Heart left ventricle (tissue), 16 donors: ENCODE results near the gene FA2H. TPM values are rescaled to one million over a fixed set of nuclear protein-coding genes. Genes with fewer than 3 reads are reported as not detected.

Experiments
- ATAC-seq, 4 donors: fragments of 200-7000 bp; cut with Tn5 transposase; one replicate each; pipeline ENCODE4 v1.9.1; 2020 to 2022; ENCODE audit warnings: moderate library complexity in 4 of 4, mild to moderate bottlenecking in 3 of 4, moderate number of reproducible peaks in 1 of 4
- DNase-seq, 5 donors: peaks; one replicate each; pipeline ENCODE4 v3.0.0-alpha.2; 2020
- H3K27ac ChIP-seq, 12 donors: fragments of 200-600 bp; sonication (generic) in 4 of 12; one replicate each; pipeline versions ENCODE4 v1.5.0 to v1.8.0; 2016 to 2022; ENCODE audit warnings: mild to moderate bottlenecking in 2 of 12
- H3K27me3 ChIP-seq, 9 donors: fragments of 200-600 bp; sonication (generic) in 2 of 9; one replicate each; pipeline versions ENCODE4 v1.5.1 to v1.8.0; 2016 to 2022; ENCODE audit warnings: mild to moderate bottlenecking in 3 of 9
- H3K36me3 ChIP-seq, 9 donors: fragments of 200-600 bp; sonication (generic) in 2 of 9; one replicate each; pipeline versions ENCODE4 v1.5.0 to v1.8.0; 2018 to 2022; ENCODE audit warnings: mild to moderate bottlenecking in 2 of 9
- H3K4me1 ChIP-seq, 12 donors: fragments of 200-600 bp; sonication (generic) in 4 of 12; one replicate each; pipeline versions ENCODE4 v1.5.0 to v1.8.0; 2016 to 2022; ENCODE audit warnings: mild to moderate bottlenecking in 3 of 12
- H3K4me3 ChIP-seq, 12 donors: fragments of 200-600 bp; sonication (generic) in 4 of 12; one replicate each; pipeline versions ENCODE4 v1.5.0 to v1.8.0; 2017 to 2022; ENCODE audit warnings: mild to moderate bottlenecking in 9 of 12, moderate library complexity in 4 of 12
- H3K9me3 ChIP-seq, 12 donors: fragments of 200-600 bp; sonication (generic) in 4 of 12; one replicate each; pipeline versions ENCODE4 v1.5.0 to v1.8.0; 2016 to 2022; ENCODE audit warnings: mild to moderate bottlenecking in 1 of 12
- CTCF ChIP-seq, 12 donors: fragments of 200-600 bp; sonication (generic) in 4 of 12; IDR thresholded peaks; one replicate each; pipeline versions ENCODE4 v1.5.0 to v1.8.0; 2018 to 2022; ENCODE audit warnings: antibody characterized with exemption in 12 of 12, mild to moderate bottlenecking in 5 of 12
- POLR2A ChIP-seq, 2 donors: fragments of 450-650 bp; IDR thresholded peaks; one replicate each; pipeline ENCODE4 v1.6.1; 2017; ENCODE audit warnings: antibody characterized with exemption in 2 of 2, mild to moderate bottlenecking in 2 of 2, moderate library complexity in 2 of 2
- WGBS, 4 donors: extraction: QIAGEN DNeasy Blood & Tissue Kit in 2 of 4; methylation state at CpG; one replicate each; pipeline versions ENCODE4 v1.1.5 to v1.1.7; 2013 to 2018; 5-methylcytosine and 5-hydroxymethylcytosine counted together
- intact Hi-C, 10 donors: fragments of 100-400 bp; cut with DNase I; formaldehyde crosslinking; loops; one replicate each; pipeline versions ENCODE4 v1.11.1 to v1.14.2; 2022
- polyA plus RNA-seq, 2 donors: library from polyadenylated mRNA; stranded (reverse); fragments of 200-250 nt; gene quantifications; one replicate each; pipeline ENCODE4 v1.2.3, GENCODE V29; 2013
- total RNA-seq, 9 donors: library from RNA; depleted of rRNA in 2 of 9; stranded (reverse); fragments of >200 nt in 2 of 9; fragmentation: NEBNext Ultra II Directional in 3 of 9; extraction: Animal tissue kit (Norgen Biotek cat#: 25700) in 3 of 9; gene quantifications; one replicate each; pipeline versions ENCODE4 v1.1.0 to v1.2.4, GENCODE V29; 2016 to 2023
- donor health status: ischemic (EF 13 %, LVEDD 7.1; RV severe dilation, severe dysfunction).
- donor health status: healthy with polysubstance abuse.
- donor health status: DM: no; HTN: yes; CAD: no.
- donor health status: DM: no; HTN: no; CAD: no.
- donor health status: ischemic (EF 25% LVEDD 6.9; RV normal size, moderate dysfunction).
- donor health status: ischemic (EF 25% LVEDD 5.7; RV mildly dilated, moderate dysfunction).
- donor health status: healthy.
- donor health status: DM: yes; HTN: yes; CAD: no.
- donor health status: ischemic (EF 35%, LVEDD 5.7; RV mildly dilated, moderate dysfunction).
- donor health status: nonischemic (EF 11% LVEDD 7.7; RV severe dilation, severe dysfunction).
- donor health status: DM: yes; HTN: yes; CAD: no.
- donor health status: PGD.
- donor health status: ischemic (EF 29% LVEDD 5.4; RV normal size, mild dysfunction).
- donor health status: nonischemic (EF 23%, LVEDD 6.1; RV moderate dilation, normal function).

FA2H gene
- total and polyA plus RNA-seq, 11 donors, result 0.04 to 1.9 (median 0.39) TPM; not detected in 7

- DNase-seq, result no peak
- H3K4me1 ChIP-seq, result peaks cover 0 to 14% (median 8%) of the 10 kb centered on the region in 12 donors
- TF ChIP-seq POLR2A (IDR thresholded peaks at IDR 0.05), result no peak
- TF ChIP-seq CTCF (IDR thresholded peaks at IDR 0.05), result no peak
These were observed 3.6 kb downstream of the FA2H start for GRCh38 chr16:74770831-74771526.

GRCh38 chr16:74769586-74770190, 4.9 kb downstream of the FA2H start:
- TF ChIP-seq CTCF (IDR thresholded peaks at IDR 0.05), result no peak
- TF ChIP-seq POLR2A (IDR thresholded peaks at IDR 0.05), result no peak
- DNase-seq, result no peak
- Histone ChIP-seq H3K4me3 (no peak overlapping the region), H3K27me3 (peaks cover 0 to 52% (median 12%) of the 10 kb centered on the region in 9 donors), H3K4me1 (peaks cover 0 to 8% (median 5%) of the 10 kb centered on the region in 12 donors), H3K27ac (no peak overlapping the region), H3K9me3 (no peaks in the 10 kb centered on the region), H3K36me3 (no peaks in the 10 kb centered on the region)
- ATAC-seq, result no peak
- intact Hi-C loops, result no loop called here
- 71 to 82% (median 79%) methylated on average over 9 to 10 of the region's 10 CpGs for WGBS, 4 donors

More at GRCh38 chr16:74770831-74771526, 3.6 kb downstream of the FA2H start:
- no peak for ATAC-seq
- intact Hi-C loops, result no loop called here
- H3K9me3 ChIP-seq, result no peaks in the 10 kb centered on the region
- no peak overlapping the region for H3K27ac ChIP-seq
- H3K4me3 ChIP-seq, result no peak overlapping the region
- no peaks in the 10 kb centered on the region for H3K36me3 ChIP-seq
- WGBS, 4 donors, result 78 to 80% (median 80%) methylated on average over 13 of the region's 13 CpGs
- peaks cover 0 to 49% (median 19%) of the 10 kb centered on the region in 9 donors for H3K27me3 ChIP-seq

- no peak for TF ChIP-seq CTCF (IDR thresholded peaks at IDR 0.05)
- no peak for TF ChIP-seq POLR2A (IDR thresholded peaks at IDR 0.05)
- Histone ChIP-seq H3K9me3 (no peaks in the 10 kb centered on the region), H3K36me3 (no peaks in the 10 kb centered on the region), H3K27ac (no peak overlapping the region), H3K4me1 (no peaks in the 10 kb centered on the region), H3K4me3 (no peak overlapping the region), H3K27me3 (peaks cover 0 to 53% (median 6%) of the 10 kb centered on the region in 9 donors)
- DNase-seq, result no peak
- ATAC-seq, result no peak
- 61 to 67% (median 64%) methylated on average over 5 to 6 of the region's 6 CpGs for WGBS, 4 donors
- intact Hi-C loops, result no loop called here
These were observed 6.4 kb downstream of the FA2H start for GRCh38 chr16:74768239-74768638.

GRCh38 chr16:74767749-74768148, 6.9 kb downstream of the FA2H start:
- intact Hi-C loops, result no loop called here
- H3K27ac ChIP-seq, result no peak overlapping the region
- no peaks in the 10 kb centered on the region for H3K4me1 ChIP-seq
- H3K36me3 ChIP-seq, result no peaks in the 10 kb centered on the region
- peaks cover 0 to 48% (median 4%) of the 10 kb centered on the region in 9 donors for H3K27me3 ChIP-seq
- DNase-seq, result no peak
- no peaks in the 10 kb centered on the region for H3K9me3 ChIP-seq
- no peak for ATAC-seq
- no peak overlapping the region for H3K4me3 ChIP-seq
- WGBS, 4 donors, result 77 to 88% (median 86%) methylated on average over 7 of the region's 7 CpGs
- TF ChIP-seq POLR2A (IDR thresholded peaks at IDR 0.05) (no peak), CTCF (IDR thresholded peaks at IDR 0.05) (no peak)
